Activated T-helper 2 cell treated with anti-CD3 and anti-CD28 coated beads, Interferon-gamma antibody, Interleukin-2, Interleukin-4, amounts not matched to agents 10 μg/mL and 5 μg/mL and 100 μg/mL, durations not matched to agents 14 hours and 24 hours and 36 hours (primary cell): Measurements from ENCODE around the gene POLH. TPM values are rescaled to one million over a fixed set of nuclear protein-coding genes. Genes with fewer than 3 reads are reported as not detected.
A peak's percentile ranks its signal among the peaks of the same experiment; 100 is the strongest.
"Not testable (repeated sequence)": the region's sequence is repeated elsewhere in the genome, so short reads cannot be mapped to it uniquely, and the experiment has no call there.

Experiments used
- DNase-seq: peaks from one replicate; pipeline ENCODE4 v3.0.0; 2021; ENCODE audit warnings: low spot score
- H3K27ac Mint-ChIP-seq: one replicate; pipeline ENCODE4 v1.8.0; 2021; ENCODE audit warnings: mixed read lengths
- H3K27me3 Mint-ChIP-seq: one replicate; pipeline ENCODE4 v1.8.0; 2021; ENCODE audit warnings: low read depth, mixed read lengths
- H3K36me3 Mint-ChIP-seq: one replicate; pipeline ENCODE4 v1.8.0; 2021; ENCODE audit warnings: low read depth, mixed read lengths
- H3K4me1 Mint-ChIP-seq: one replicate; pipeline ENCODE4 v1.8.0; 2021; ENCODE audit warnings: low read depth, mixed read lengths
- H3K4me3 Mint-ChIP-seq: one replicate; pipeline ENCODE4 v1.8.0; 2021; ENCODE audit warnings: low read depth, mild to moderate bottlenecking, moderate library complexity, mixed read lengths
- H3K9me3 Mint-ChIP-seq: one replicate; pipeline ENCODE4 v1.8.0; 2021; ENCODE audit warnings: mixed read lengths
- intact Hi-C: fragments of 100-400 bp; cut with micrococcal nuclease; formaldehyde crosslinking; loops from one replicate; pipeline ENCODE4 v1.15.1; 2023
- total RNA-seq: library from RNA; stranded (reverse); gene quantifications from 2 replicates; pipeline ENCODE4 v1.2.3, GENCODE V29; 2022

POLH gene
- total RNA-seq, 1 donor from 2014 or later: 35.7 TPM

- intact Hi-C loops: loop anchor here (2.0 kb wide), 1 partner anchor 16 kb away; the partner anchor contains the start of gene GTPBP2
- peaks cover 20% of the 10 kb centered on the region for H3K36me3 Mint-ChIP-seq
Measured at GRCh38 chr6:43644940-43645612, 69.1 kb downstream of the POLH start, which contains the start of gene RSPH9. TSS of gene RSPH9 (plus strand) at chr6:43645036. CDS start at chr6:43645099, 63 bp downstream.

GRCh38 chr6:43645613-43645964 lies 69.6 kb downstream of the POLH start:
- DNase-seq: no peak
- no peaks in the 10 kb centered on the region for H3K9me3 Mint-ChIP-seq
- intact Hi-C loops: loop anchor here (2.0 kb wide), 1 partner anchor 17 kb away; the partner anchor contains the start of gene GTPBP2
- H3K27me3 Mint-ChIP-seq: no peaks in the 10 kb centered on the region
- H3K4me1 Mint-ChIP-seq: peaks cover 13% of the 10 kb centered on the region
- H3K4me3 Mint-ChIP-seq: peak overlapping the region; percentile 83
- H3K27ac Mint-ChIP-seq: no peak overlapping the region
- H3K36me3 Mint-ChIP-seq: peaks cover 14% of the 10 kb centered on the region

More at GRCh38 chr6:43644940-43645612, 69.1 kb downstream of the POLH start, which contains the start of gene RSPH9:
- H3K27ac Mint-ChIP-seq: no peak within 1 kb of the TSS
- peak; percentile 64 for DNase-seq
- peak within 1 kb of the TSS; percentile 83 for H3K4me3 Mint-ChIP-seq
- H3K9me3 Mint-ChIP-seq: no peaks in the 10 kb centered on the region
- H3K4me1 Mint-ChIP-seq: peaks cover 18% of the 10 kb centered on the region
- H3K27me3 Mint-ChIP-seq: no peaks in the 10 kb centered on the region

- no peak for DNase-seq
- intact Hi-C loops: no loop called here
- H3K4me3 Mint-ChIP-seq: no peak overlapping the region
- H3K9me3 Mint-ChIP-seq: no peaks in the 10 kb centered on the region
- H3K36me3 Mint-ChIP-seq: peaks cover 5% of the 10 kb centered on the region
- no peaks in the 10 kb centered on the region for H3K27me3 Mint-ChIP-seq
- no peak overlapping the region for H3K27ac Mint-ChIP-seq
- H3K4me1 Mint-ChIP-seq: peaks cover 10% of the 10 kb centered on the region
Measured at GRCh38 chr6:43647613-43648012, 71.6 kb downstream of the POLH start.

- H3K4me3 Mint-ChIP-seq: no peak overlapping the region
- no peaks in the 10 kb centered on the region for H3K27me3 Mint-ChIP-seq
- no peak for DNase-seq
- no peaks in the 10 kb centered on the region for H3K36me3 Mint-ChIP-seq
- no peak overlapping the region for H3K27ac Mint-ChIP-seq
- no peaks in the 10 kb centered on the region for H3K9me3 Mint-ChIP-seq
- intact Hi-C loops: no loop called here
- H3K4me1 Mint-ChIP-seq: peaks cover 10% of the 10 kb centered on the region
Measured at GRCh38 chr6:43648248-43648647, 72.3 kb downstream of the POLH start.

- H3K27me3 Mint-ChIP-seq, H3K4me3 Mint-ChIP-seq, H3K9me3 Mint-ChIP-seq, H3K27ac Mint-ChIP-seq, intact Hi-C loops, DNase-seq, H3K4me1 Mint-ChIP-seq, H3K36me3 Mint-ChIP-seq: not testable (repeated sequence)
Measured at GRCh38 chr6:43652822-43653221, 76.8 kb downstream of the POLH start.

- Mint-ChIP-seq H3K4me1 (peaks cover 6% of the 10 kb centered on the region), H3K36me3 (no peaks in the 10 kb centered on the region), H3K27me3 (no peaks in the 10 kb centered on the region), H3K4me3 (no peak overlapping the region), H3K27ac (no peak overlapping the region), H3K9me3 (peaks cover 4% of the 10 kb centered on the region)
- intact Hi-C loops: no loop called here
- DNase-seq: no peak
Measured at GRCh38 chr6:43657221-43657802, 81.3 kb downstream of the POLH start.

- intact Hi-C loops: no loop called here
- H3K27ac Mint-ChIP-seq: no peak overlapping the region
- no peaks in the 10 kb centered on the region for H3K27me3 Mint-ChIP-seq
- H3K36me3 Mint-ChIP-seq: no peaks in the 10 kb centered on the region
- no peak for DNase-seq
- H3K4me3 Mint-ChIP-seq: no peak overlapping the region
- H3K4me1 Mint-ChIP-seq: peaks cover 11% of the 10 kb centered on the region
- H3K9me3 Mint-ChIP-seq: peaks cover 4% of the 10 kb centered on the region
Measured at GRCh38 chr6:43658161-43658560, 82.2 kb downstream of the POLH start.

GRCh38 chr6:43662948-43663347 lies 87.0 kb downstream of the POLH start:
- DNase-seq, H3K27me3 Mint-ChIP-seq, H3K4me3 Mint-ChIP-seq, intact Hi-C loops, H3K36me3 Mint-ChIP-seq, H3K27ac Mint-ChIP-seq, H3K9me3 Mint-ChIP-seq: not testable (repeated sequence)
- peaks cover 21% of the 10 kb centered on the region for H3K4me1 Mint-ChIP-seq

Other genes starting within 250 kb of the POLH start
- gene ZNF318, start 206.5 kb upstream of the POLH start, total RNA-seq: 11.5 and 13.2 TPM in 2 replicates
- gene ABCC10, start 148.6 kb upstream of the POLH start, total RNA-seq: 45.6 and 46.7 TPM in 2 replicates
- 2.1 and 2.5 TPM in 2 replicates for gene DLK2, start 120.6 kb upstream of the POLH start, total RNA-seq
- 36.0 and 42.7 TPM in 2 replicates for gene TJAP1, start 98.6 kb upstream of the POLH start, total RNA-seq
- gene LRRC73, start 65.8 kb upstream of the POLH start, total RNA-seq: 0.11 and 0.21 TPM in 2 replicates
- gene YIPF3, start 59.3 kb upstream of the POLH start, total RNA-seq: 51.7 and 59.0 TPM in 2 replicates
- 60.8 and 63.8 TPM in 2 replicates for gene POLR1C, start 59.1 kb upstream of the POLH start, total RNA-seq
- gene XPO5, start 147 bp upstream of the POLH start, total RNA-seq: 114 and 119 TPM in 2 replicates
- gene GTPBP2, start 53.1 kb downstream of the POLH start, total RNA-seq: 71.7 and 78.4 TPM in 2 replicates
- gene MAD2L1BP, start 59.7 kb downstream of the POLH start, total RNA-seq: 35.4 and 38.4 TPM in 2 replicates
- not detected in 2 replicates for gene RSPH9, start 68.9 kb downstream of the POLH start, total RNA-seq
- gene MRPS18A, start 111.6 kb downstream of the POLH start, total RNA-seq: 44.8 and 45.1 TPM in 2 replicates
- 50.7 and 55.2 TPM in 2 replicates for gene VEGFA, start 194.0 kb downstream of the POLH start, total RNA-seq